ENCODE data around the gene TTLL5. TPM values are rescaled to one million over a fixed set of nuclear protein-coding genes. Genes with fewer than 3 reads are reported as not detected.
A peak's percentile ranks its signal among the peaks of the same experiment; 100 is the strongest.

Gene TTLL5
- total RNA-seq, 1 experiment from 2014 or later = 35.7 TPM

DNA sequence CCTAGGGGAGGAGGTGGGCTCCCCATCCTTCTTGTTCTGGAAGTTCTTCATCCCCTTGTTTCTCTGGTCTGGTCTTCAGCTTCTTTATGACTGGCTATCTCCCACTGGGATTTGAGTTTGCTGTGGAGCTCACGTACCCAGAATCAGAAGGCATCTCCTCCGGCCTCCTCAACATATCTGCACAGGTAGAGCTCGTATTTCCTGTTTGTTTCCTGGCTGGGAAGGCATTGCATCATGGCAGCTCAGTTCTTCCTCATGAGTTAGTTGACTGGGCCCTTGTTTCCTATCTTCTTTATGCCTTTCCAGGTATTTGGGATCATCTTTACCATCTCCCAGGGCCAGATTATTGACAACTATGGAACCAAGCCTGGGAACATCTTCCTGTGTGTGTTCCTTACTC is 20.2 kb upstream of the TTLL5 start:
- Histone ChIP-seq H3K4me1 (ENCODE audit: insufficient read depth, low read length) (no peaks in the 10 kb centered on the region), H2AFZ (ENCODE audit: low read length) (no peak overlapping the region), H2BK120ac (ENCODE audit: low read depth, low read length, poor library complexity, severe bottlenecking) (no peak overlapping the region), H4K91ac (ENCODE audit: insufficient read length, low read depth, low read length) (no peak overlapping the region), H4K8ac (replicated peaks; ENCODE audit: insufficient read length, low read depth, low read length) (no peak overlapping the region), H4K5ac (ENCODE audit: insufficient read length, low read depth, low read length) (no peak overlapping the region), H3K27me3 (ENCODE audit: insufficient read depth, low read length) (no peaks in the 10 kb centered on the region), H3K4me2 (ENCODE audit: insufficient read depth, insufficient read length, low read length) (no peak overlapping the region), H2BK5ac (ENCODE audit: insufficient read length, low read length) (no peak overlapping the region), H3K9me3 (ENCODE audit: control insufficient read depth, low read depth, low read length) (no peaks in the 10 kb centered on the region), H3K79me2 (ENCODE audit: insufficient read depth, low read length) (no peaks in the 10 kb centered on the region), H3K14ac (ENCODE audit: insufficient read depth, low read length) (no peak overlapping the region), H3K56ac (ENCODE audit: insufficient read length, low read depth, low read length) (no peak overlapping the region), H2BK20ac (ENCODE audit: low read depth, low read length, poor library complexity, severe bottlenecking) (no peak overlapping the region), H3K23ac (ENCODE audit: insufficient read length, low read depth, low read length) (no peak overlapping the region), H3K18ac (ENCODE audit: insufficient read length, low read depth, low read length) (no peak overlapping the region), H3K23me2 (ENCODE audit: insufficient read length, low read depth, low read length, poor library complexity, severe bottlenecking) (no peaks in the 10 kb centered on the region), H3K27ac (ENCODE audit: insufficient read length, low read depth, low read length) (no peak overlapping the region), H2AK5ac (ENCODE audit: insufficient read length, low read length) (no peak overlapping the region), H4K20me1 (ENCODE audit: control insufficient read depth, insufficient read depth, insufficient read length) (no peaks in the 10 kb centered on the region), H3T11ph (ENCODE audit: low read length) (no peak overlapping the region), H3K9ac (ENCODE audit: extremely low read depth, insufficient read length, low read length) (no peak overlapping the region), H2BK15ac (ENCODE audit: low read depth, low read length) (no peak overlapping the region), H3K79me1 (ENCODE audit: insufficient read depth, low read depth, low read length, poor library complexity, severe bottlenecking) (no peaks in the 10 kb centered on the region), H2BK12ac (ENCODE audit: insufficient read length, low read depth, low read length) (no peak overlapping the region), H3K4ac (ENCODE audit: low read depth, low read length) (no peak overlapping the region)
- no CpG with 5 or more reads among the region's 3 CpGs for WGBS (ENCODE audit: extremely low coverage, insufficient read length, low lambda C conversion rate)
- no peak for DNase-seq
- no peak for TF ChIP-seq CTCF (conservative IDR thresholded peaks at IDR 0.05)
- Mint-ChIP-seq H3K4me1 (peaks cover 10% of the 10 kb centered on the region in 2 experiments; a peak in 3 of 4 replicates), H3K27me3 (ENCODE audit: low read depth) (no peaks in the 10 kb centered on the region), H3K27ac (peak overlapping the region in 1 of 3 experiments; percentile 27; a peak in 1 of 7 replicates), H3K4me3 (no peak overlapping the region), H3K36me3 (ENCODE audit: insufficient read depth in 1 of 3, low read depth in 3 of 3) (peaks cover 0 to 5% (median 2%) of the 10 kb centered on the region in 3 experiments; a peak in 3 of 7 replicates), H3K9me3 (no peaks in the 10 kb centered on the region)
